ENCODE results near the gene CD38.

DNA sequence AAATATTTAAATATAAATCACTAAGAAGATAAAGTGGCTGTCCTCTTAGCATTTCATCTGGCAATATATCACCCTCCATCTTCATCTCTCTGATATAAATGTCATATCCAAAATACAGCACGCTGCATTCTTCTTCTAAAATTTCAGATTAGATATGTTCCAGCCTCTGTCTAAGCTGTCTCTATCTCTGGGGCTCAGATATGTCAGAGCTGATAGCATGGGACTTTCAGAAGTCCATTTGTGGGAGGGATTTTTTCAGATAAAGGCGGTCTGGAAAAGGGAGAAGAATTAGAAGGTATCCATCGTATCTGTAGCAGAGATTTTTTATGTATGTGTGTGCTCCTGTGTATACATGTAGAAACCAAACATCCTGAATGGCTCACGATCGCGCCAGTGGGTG, 25.0 kb upstream of the CD38 start:
- TF ChIP-seq, protein P1, sequence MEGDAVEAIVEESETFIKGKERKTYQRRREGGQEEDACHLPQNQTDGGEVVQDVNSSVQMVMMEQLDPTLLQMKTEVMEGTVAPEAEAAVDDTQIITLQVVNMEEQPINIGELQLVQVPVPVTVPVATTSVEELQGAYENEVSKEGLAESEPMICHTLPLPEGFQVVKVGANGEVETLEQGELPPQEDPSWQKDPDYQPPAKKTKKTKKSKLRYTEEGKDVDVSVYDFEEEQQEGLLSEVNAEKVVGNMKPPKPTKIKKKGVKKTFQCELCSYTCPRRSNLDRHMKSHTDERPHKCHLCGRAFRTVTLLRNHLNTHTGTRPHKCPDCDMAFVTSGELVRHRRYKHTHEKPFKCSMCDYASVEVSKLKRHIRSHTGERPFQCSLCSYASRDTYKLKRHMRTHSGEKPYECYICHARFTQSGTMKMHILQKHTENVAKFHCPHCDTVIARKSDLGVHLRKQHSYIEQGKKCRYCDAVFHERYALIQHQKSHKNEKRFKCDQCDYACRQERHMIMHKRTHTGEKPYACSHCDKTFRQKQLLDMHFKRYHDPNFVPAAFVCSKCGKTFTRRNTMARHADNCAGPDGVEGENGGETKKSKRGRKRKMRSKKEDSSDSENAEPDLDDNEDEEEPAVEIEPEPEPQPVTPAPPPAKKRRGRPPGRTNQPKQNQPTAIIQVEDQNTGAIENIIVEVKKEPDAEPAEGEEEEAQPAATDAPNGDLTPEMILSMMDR (IDR thresholded peaks at IDR 0.05): no peak
- TF ChIP-seq POLR2A (IDR thresholded peaks at IDR 0.05): no peak

Data from tibial nerve (tissue), 3 donors.